Keratinocyte (primary cell): ENCODE data around the gene SDR9C7.
"Not testable (repeated sequence)": the region's sequence is repeated elsewhere in the genome, so short reads cannot be mapped to it uniquely, and the experiment has no call there.

Experiments
- CTCF ChIP-seq, 3 experiments: IDR thresholded peaks in 1 of 3; conservative IDR thresholded peaks in 1 of 3; optimal IDR thresholded peaks in 1 of 3; 2 replicates in 2 of 3; 3 replicates in 1 of 3; pipeline versions ENCODE3 to v1.5.1; 2011; ENCODE audit warnings: low read length in 3 of 3, mild to moderate bottlenecking in 3 of 3, moderate library complexity in 2 of 3, control low read depth in 1 of 3, inconsistent platforms in 1 of 3; ENCODE audit not compliant: insufficient read depth in 2 of 3; ENCODE audit errors: extremely low read depth in 1 of 3
- EZH2 ChIP-seq: IDR thresholded peaks from one replicate; pipeline ENCODE4 v1.6.1; 2012; ENCODE audit warnings: inconsistent platforms, mild to moderate bottlenecking, low read length, moderate library complexity

- TF ChIP-seq CTCF (optimal IDR thresholded peaks at IDR 0.05 in 1 of 3, IDR thresholded peaks at IDR 0.05 in 1 of 3, conservative IDR thresholded peaks at IDR 0.05 in 1 of 3; ENCODE audit: extremely low read depth in 1 of 3, insufficient read depth in 2 of 3, low read length in 3 of 3); EZH2: not testable (repeated sequence)
Observed at GRCh38 chr12:56882407-56882806, 51.8 kb downstream of the SDR9C7 start.
